HEK293 (cell line): ENCODE data around the gene MAP4K2.

Source experiments
- BCL11A ChIP-seq: fragments of 450-650 bp; formaldehyde crosslinking; IDR thresholded peaks from 2 replicates; pipeline ENCODE4 v1.5.1; 2016; ENCODE audit warnings: low read depth, missing biosample characterization, missing genetic modification characterization
- EGR2 ChIP-seq: fragments of 450-650 bp; formaldehyde crosslinking; IDR thresholded peaks from 2 replicates; pipeline ENCODE4 v1.5.1; 2016; ENCODE audit warnings: low read depth, missing biosample characterization, missing genetic modification characterization
- KLF16 ChIP-seq: fragments of 450-650 bp; formaldehyde crosslinking; IDR thresholded peaks from 2 replicates; pipeline ENCODE4 v1.5.1; 2017; ENCODE audit warnings: missing biosample characterization, missing genetic modification characterization
- OSR2 ChIP-seq: fragments of 450-650 bp; formaldehyde crosslinking; IDR thresholded peaks from 2 replicates; pipeline ENCODE4 v1.5.1; 2016; ENCODE audit warnings: missing biosample characterization, missing genetic modification characterization
- SCRT1 ChIP-seq: fragments of 450-650 bp; formaldehyde crosslinking; IDR thresholded peaks from 2 replicates; pipeline ENCODE4 v1.5.1; 2016; ENCODE audit warnings: missing biosample characterization, missing genetic modification characterization, borderline replicate concordance
- TRIM28 ChIP-seq: IDR thresholded peaks from 2 replicates; pipeline ENCODE4 v1.6.1; 2011; ENCODE audit warnings: low read length, control low read depth, borderline replicate concordance
- ZNF112 ChIP-seq: fragments of 450-650 bp; formaldehyde crosslinking; IDR thresholded peaks from 2 replicates; pipeline ENCODE4 v1.5.0; 2017; ENCODE audit warnings: missing biosample characterization, missing genetic modification characterization
- ZNF529 ChIP-seq: fragments of 450-650 bp; formaldehyde crosslinking; IDR thresholded peaks from 2 replicates; pipeline ENCODE4 v1.5.1; 2017; ENCODE audit warnings: missing genetic modification characterization, missing biosample characterization; ENCODE audit not compliant: insufficient replicate concordance
- ZNF621 ChIP-seq: fragments of 450-650 bp; formaldehyde crosslinking; IDR thresholded peaks from 2 replicates; pipeline ENCODE4 v1.5.1; 2017; ENCODE audit warnings: missing biosample characterization, missing genetic modification characterization
- ZNF792 ChIP-seq: fragments of 450-650 bp; formaldehyde crosslinking; IDR thresholded peaks from 2 replicates; pipeline ENCODE4 v1.5.1; 2016; ENCODE audit warnings: missing biosample characterization, missing genetic modification characterization
- TF ChIP-seq, protein P1 (sequence below): fragments of 450-650 bp; formaldehyde crosslinking; IDR thresholded peaks from 2 replicates; pipeline ENCODE4 v1.5.1; 2016; ENCODE audit warnings: missing biosample characterization, missing genetic modification characterization
- TF ChIP-seq, protein P2 (sequence below): fragments of 450-650 bp; formaldehyde crosslinking; IDR thresholded peaks from 2 replicates; pipeline ENCODE4 v1.5.1; 2016; ENCODE audit warnings: missing biosample characterization, missing genetic modification characterization
- TF ChIP-seq, protein P3 (sequence below): fragments of 450-650 bp; formaldehyde crosslinking; IDR thresholded peaks from 2 replicates; pipeline ENCODE4 v1.5.1; 2016; ENCODE audit warnings: missing biosample characterization, missing genetic modification characterization
- TF ChIP-seq, protein P4 (sequence below): fragments of 450-650 bp; formaldehyde crosslinking; conservative IDR thresholded peaks from 2 replicates; pipeline ENCODE4 v1.5.1; 2016; ENCODE audit warnings: low read depth, missing biosample characterization, missing genetic modification characterization
- TF ChIP-seq, protein P5 (sequence below): fragments of 450-650 bp; formaldehyde crosslinking; IDR thresholded peaks from 2 replicates; pipeline ENCODE4 v1.5.1; 2017; ENCODE audit warnings: missing biosample characterization, missing genetic modification characterization

The MAP4K2 gene

DNA sequence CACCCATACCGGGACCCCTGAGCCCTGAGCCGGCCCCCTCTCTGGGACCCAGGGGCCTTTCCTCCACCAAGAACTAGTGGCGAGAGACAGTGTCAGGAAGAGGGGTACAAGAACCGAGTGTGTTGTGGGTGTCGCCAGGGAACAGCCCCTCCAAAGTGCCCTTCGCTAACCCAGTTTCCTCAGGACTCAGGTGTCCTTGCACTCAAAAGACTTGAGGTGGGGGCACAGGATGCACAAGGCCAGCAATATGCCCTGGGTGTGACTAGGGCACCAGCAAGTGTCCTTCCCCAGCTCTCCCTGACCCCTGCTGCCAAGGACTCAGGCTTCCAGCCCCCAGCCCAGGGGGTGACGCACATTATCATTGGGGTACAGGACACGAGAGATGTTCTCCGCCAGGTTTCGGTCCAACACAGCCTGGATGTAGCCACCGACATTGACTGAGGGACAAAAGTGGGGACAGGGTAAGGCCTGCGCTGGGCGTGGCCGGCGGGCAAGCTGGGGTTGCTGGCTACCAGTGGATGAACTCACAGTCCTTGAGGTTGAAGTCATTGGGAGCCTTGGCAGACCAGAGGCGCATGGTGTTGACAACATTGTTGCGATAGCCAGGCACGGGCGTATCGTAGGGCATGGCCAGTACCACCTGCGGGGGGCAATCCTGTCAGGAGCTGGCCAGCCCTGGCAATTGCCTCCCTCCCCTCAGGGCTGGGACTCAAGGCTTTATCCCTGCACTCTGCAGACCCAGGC is 47.9 kb downstream of the MAP4K2 start (continued):
- TF ChIP-seq, protein P1, sequence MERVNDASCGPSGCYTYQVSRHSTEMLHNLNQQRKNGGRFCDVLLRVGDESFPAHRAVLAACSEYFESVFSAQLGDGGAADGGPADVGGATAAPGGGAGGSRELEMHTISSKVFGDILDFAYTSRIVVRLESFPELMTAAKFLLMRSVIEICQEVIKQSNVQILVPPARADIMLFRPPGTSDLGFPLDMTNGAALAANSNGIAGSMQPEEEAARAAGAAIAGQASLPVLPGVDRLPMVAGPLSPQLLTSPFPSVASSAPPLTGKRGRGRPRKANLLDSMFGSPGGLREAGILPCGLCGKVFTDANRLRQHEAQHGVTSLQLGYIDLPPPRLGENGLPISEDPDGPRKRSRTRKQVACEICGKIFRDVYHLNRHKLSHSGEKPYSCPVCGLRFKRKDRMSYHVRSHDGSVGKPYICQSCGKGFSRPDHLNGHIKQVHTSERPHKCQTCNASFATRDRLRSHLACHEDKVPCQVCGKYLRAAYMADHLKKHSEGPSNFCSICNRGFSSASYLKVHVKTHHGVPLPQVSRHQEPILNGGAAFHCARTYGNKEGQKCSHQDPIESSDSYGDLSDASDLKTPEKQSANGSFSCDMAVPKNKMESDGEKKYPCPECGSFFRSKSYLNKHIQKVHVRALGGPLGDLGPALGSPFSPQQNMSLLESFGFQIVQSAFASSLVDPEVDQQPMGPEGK (tag by site-specific recombination), result no peak
- no peak for TF ChIP-seq SCRT1 (tag by site-specific recombination)
- TF ChIP-seq BCL11A (tag by site-specific recombination), result no peak
- TF ChIP-seq ZNF792 (tag by site-specific recombination), result no peak
- TF ChIP-seq TRIM28, result no peak
- TF ChIP-seq, protein P2, sequence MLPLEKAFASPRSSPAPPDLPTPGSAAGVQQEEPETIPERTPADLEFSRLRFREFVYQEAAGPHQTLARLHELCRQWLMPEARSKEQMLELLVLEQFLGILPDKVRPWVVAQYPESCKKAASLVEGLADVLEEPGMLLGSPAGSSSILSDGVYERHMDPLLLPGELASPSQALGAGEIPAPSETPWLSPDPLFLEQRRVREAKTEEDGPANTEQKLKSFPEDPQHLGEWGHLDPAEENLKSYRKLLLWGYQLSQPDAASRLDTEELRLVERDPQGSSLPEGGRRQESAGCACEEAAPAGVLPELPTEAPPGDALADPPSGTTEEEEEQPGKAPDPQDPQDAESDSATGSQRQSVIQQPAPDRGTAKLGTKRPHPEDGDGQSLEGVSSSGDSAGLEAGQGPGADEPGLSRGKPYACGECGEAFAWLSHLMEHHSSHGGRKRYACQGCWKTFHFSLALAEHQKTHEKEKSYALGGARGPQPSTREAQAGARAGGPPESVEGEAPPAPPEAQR, result no peak
- TF ChIP-seq ZNF621 (tag by site-specific recombination), result no peak
- TF ChIP-seq, protein P3, sequence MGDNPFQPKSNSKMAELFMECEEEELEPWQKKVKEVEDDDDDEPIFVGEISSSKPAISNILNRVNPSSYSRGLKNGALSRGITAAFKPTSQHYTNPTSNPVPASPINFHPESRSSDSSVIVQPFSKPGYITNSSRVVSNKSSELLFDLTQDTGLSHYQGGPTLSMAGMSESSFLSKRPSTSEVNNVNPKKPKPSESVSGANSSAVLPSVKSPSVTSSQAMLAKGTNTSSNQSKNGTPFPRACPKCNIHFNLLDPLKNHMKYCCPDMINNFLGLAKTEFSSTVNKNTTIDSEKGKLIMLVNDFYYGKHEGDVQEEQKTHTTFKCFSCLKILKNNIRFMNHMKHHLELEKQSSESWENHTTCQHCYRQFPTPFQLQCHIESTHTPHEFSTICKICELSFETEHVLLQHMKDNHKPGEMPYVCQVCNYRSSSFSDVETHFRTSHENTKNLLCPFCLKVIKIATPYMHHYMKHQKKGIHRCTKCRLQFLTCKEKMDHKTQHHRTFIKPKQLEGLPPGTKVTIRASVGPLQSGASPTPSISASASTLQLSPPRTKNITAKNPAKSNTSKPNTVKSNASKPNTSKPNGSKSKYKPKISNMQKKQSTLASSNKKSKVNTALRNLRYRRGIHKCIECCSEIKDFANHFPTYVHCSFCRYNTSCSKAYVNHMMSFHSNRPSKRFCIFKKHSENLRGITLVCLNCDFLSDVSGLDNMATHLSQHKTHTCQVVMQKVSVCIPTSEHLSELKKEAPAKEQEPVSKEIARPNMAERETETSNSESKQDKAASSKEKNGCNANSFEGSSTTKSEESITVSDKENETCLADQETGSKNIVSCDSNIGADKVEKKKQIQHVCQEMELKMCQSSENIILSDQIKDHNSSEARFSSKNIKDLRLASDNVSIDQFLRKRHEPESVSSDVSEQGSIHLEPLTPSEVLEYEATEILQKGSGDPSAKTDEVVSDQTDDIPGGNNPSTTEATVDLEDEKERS, result no peak
- TF ChIP-seq ZNF112 (tag by site-specific recombination), result no peak
- TF ChIP-seq, protein P4, sequence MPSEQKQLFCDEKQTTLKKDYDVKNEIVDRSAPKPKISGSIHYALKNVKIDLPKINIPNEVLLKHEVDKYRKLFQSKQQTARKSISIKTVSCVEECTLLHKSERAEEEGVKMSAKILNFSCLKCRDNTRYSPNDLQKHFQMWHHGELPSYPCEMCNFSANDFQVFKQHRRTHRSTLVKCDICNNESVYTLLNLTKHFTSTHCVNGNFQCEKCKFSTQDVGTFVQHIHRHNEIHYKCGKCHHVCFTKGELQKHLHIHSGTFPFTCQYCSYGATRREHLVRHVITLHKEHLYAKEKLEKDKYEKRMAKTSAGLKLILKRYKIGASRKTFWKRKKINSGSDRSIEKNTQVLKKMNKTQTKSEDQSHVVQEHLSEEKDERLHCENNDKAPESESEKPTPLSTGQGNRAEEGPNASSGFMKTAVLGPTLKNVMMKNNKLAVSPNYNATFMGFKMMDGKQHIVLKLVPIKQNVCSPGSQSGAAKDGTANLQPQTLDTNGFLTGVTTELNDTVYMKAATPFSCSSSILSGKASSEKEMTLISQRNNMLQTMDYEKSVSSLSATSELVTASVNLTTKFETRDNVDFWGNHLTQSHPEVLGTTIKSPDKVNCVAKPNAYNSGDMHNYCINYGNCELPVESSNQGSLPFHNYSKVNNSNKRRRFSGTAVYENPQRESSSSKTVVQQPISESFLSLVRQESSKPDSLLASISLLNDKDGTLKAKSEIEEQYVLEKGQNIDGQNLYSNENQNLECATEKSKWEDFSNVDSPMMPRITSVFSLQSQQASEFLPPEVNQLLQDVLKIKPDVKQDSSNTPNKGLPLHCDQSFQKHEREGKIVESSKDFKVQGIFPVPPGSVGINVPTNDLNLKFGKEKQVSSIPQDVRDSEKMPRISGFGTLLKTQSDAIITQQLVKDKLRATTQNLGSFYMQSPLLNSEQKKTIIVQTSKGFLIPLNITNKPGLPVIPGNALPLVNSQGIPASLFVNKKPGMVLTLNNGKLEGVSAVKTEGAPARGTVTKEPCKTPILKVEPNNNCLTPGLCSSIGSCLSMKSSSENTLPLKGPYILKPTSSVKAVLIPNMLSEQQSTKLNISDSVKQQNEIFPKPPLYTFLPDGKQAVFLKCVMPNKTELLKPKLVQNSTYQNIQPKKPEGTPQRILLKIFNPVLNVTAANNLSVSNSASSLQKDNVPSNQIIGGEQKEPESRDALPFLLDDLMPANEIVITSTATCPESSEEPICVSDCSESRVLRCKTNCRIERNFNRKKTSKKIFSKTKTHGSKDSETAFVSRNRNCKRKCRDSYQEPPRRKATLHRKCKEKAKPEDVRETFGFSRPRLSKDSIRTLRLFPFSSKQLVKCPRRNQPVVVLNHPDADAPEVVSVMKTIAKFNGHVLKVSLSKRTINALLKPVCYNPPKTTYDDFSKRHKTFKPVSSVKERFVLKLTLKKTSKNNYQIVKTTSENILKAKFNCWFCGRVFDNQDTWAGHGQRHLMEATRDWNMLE (tag by site-specific recombination), result no peak
- TF ChIP-seq, protein P5, sequence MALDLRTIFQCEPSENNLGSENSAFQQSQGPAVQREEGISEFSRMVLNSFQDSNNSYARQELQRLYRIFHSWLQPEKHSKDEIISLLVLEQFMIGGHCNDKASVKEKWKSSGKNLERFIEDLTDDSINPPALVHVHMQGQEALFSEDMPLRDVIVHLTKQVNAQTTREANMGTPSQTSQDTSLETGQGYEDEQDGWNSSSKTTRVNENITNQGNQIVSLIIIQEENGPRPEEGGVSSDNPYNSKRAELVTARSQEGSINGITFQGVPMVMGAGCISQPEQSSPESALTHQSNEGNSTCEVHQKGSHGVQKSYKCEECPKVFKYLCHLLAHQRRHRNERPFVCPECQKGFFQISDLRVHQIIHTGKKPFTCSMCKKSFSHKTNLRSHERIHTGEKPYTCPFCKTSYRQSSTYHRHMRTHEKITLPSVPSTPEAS, result no peak
- TF ChIP-seq EGR2 (tag by site-specific recombination), result no peak
- no peak for TF ChIP-seq KLF16
- TF ChIP-seq ZNF529, result no peak
- no peak for TF ChIP-seq OSR2 (tag by site-specific recombination)
